Fibroblast of pulmonary artery (primary cell): ENCODE data around the gene DLGAP1.

Experiments used
- DNase-seq: peaks from one replicate; pipeline ENCODE4 v3.0.0-alpha.2; 2010; ENCODE audit warnings: low read depth
- H3K4me3 ChIP-seq: replicated peaks from 2 replicates; pipeline ENCODE4 v1.5.1; 2011; ENCODE audit warnings: low read depth, mild to moderate bottlenecking, control low read depth, low read length, moderate library complexity
- TF ChIP-seq, protein P1 (sequence below): IDR thresholded peaks from 2 replicates; pipeline ENCODE4 v1.5.1; 2011; ENCODE audit warnings: mild to moderate bottlenecking, control low read depth, low read length, inconsistent platforms; ENCODE audit errors: missing control alignments

Gene DLGAP1

GRCh38 chr18:3688690-3689089, 766.4 kb downstream of the DLGAP1 start:
- peak; percentile 79 for DNase-seq
- TF ChIP-seq, protein P1, sequence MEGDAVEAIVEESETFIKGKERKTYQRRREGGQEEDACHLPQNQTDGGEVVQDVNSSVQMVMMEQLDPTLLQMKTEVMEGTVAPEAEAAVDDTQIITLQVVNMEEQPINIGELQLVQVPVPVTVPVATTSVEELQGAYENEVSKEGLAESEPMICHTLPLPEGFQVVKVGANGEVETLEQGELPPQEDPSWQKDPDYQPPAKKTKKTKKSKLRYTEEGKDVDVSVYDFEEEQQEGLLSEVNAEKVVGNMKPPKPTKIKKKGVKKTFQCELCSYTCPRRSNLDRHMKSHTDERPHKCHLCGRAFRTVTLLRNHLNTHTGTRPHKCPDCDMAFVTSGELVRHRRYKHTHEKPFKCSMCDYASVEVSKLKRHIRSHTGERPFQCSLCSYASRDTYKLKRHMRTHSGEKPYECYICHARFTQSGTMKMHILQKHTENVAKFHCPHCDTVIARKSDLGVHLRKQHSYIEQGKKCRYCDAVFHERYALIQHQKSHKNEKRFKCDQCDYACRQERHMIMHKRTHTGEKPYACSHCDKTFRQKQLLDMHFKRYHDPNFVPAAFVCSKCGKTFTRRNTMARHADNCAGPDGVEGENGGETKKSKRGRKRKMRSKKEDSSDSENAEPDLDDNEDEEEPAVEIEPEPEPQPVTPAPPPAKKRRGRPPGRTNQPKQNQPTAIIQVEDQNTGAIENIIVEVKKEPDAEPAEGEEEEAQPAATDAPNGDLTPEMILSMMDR, result no peak
- H3K4me3 ChIP-seq, result no peak overlapping the region

GRCh38 chr18:3683483-3683882, 771.6 kb downstream of the DLGAP1 start:
- no peak for DNase-seq
- TF ChIP-seq, protein P1, result no peak
- no peak overlapping the region for H3K4me3 ChIP-seq

- TF ChIP-seq, protein P1, result no peak
- no peak overlapping the region for H3K4me3 ChIP-seq
- no peak for DNase-seq
Measured at GRCh38 chr18:3682061-3682460, 773.0 kb downstream of the DLGAP1 start.

DNA sequence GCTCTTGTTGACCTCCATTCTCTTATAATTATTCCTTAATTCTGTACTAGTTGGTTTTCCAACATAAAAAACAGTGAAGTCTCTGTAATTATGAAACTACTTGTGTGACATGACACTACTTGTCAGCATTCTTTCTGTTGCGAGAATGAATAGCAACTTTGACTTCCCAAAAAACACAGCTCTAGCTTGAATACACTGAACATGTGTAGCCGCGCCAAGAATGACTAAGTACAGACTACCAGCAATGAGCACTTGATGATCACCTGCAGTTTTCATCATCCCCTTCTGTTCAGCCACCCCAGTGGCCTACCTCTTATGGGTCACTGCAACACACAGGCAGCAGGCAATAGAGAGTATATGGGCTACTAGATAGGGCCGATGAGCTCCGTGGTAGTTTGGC, 775.9 kb downstream of the DLGAP1 start:
- TF ChIP-seq, protein P1, result no peak
- no peak for DNase-seq

GRCh38 chr18:3675994-3676393, 779.1 kb downstream of the DLGAP1 start:
- DNase-seq, result no peak
- H3K4me3 ChIP-seq, result no peak overlapping the region
- TF ChIP-seq, protein P1, result no peak

More for the DNA sequence above, 775.9 kb downstream of the DLGAP1 start:
- no peak overlapping the region for H3K4me3 ChIP-seq

DNA sequence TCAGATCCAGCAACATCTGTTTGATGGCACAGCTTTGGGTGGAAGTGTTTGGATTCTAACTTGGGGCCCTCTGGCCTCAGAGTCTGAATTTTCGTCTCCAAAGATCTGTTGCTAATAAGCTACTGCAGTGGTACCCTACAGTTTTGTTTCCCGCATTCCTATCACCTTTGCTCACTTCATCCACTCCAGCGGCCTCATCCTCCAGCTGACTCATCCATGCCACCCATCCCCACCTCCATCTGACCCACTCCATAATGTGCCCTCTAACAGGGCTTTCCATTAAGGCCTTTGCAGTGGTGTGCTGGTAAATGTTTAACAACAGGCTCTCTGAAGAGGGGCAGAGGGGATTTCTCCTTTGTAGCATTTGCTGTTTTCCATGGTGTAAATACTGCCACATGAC, 779.7 kb downstream of the DLGAP1 start:
- TF ChIP-seq, protein P1, result no peak
- DNase-seq, result no peak
- H3K4me3 ChIP-seq, result no peak overlapping the region

- TF ChIP-seq, protein P1, result no peak
- no peak overlapping the region for H3K4me3 ChIP-seq
- no peak for DNase-seq
Measured at GRCh38 chr18:3671176-3671575, 783.9 kb downstream of the DLGAP1 start.
